HEK293 (cell line): Measurements from ENCODE around the gene SEZ6L.

ENCODE experiments used
- CTCF ChIA-PET: fragments of 350-600 bp; formaldehyde crosslinking; extraction: SDS; loops from one replicate; lab custom pipeline; 2021; ENCODE audit warnings: antibody characterized with exemption; lab: Yijun Ruan, JAX
- POLR2A ChIA-PET: fragments of 300-600 bp; formaldehyde crosslinking; extraction: SDS; loops from one replicate; lab custom pipeline; 2020; ENCODE audit warnings: antibody characterized with exemption, inconsistent platforms; lab: Yijun Ruan, JAX
- H3K27ac ChIP-seq: fragments of 200-500 bp; sonication (Bioruptor generic); 2 replicates; pipeline ENCODE4 v1.5.1; 2014; ENCODE audit warnings: low read depth, low read length, control low read depth, inconsistent platforms; ENCODE audit errors: extremely low read depth
- H3K36me3 ChIP-seq, 2 experiments: fragments of 200-500 bp in 1 of 2; sonication (Bioruptor generic) in 1 of 2; 1 replicate in 1 of 2; 2 replicates in 1 of 2; pipeline ENCODE4 v1.5.1; 2014 to 2017; ENCODE audit warnings: inconsistent platforms in 2 of 2, low read length in 2 of 2; ENCODE audit not compliant: control insufficient read depth in 2 of 2, insufficient read depth in 1 of 2
- H3K4me1 ChIP-seq: fragments of 200-500 bp; sonication (Bioruptor generic); 2 replicates; pipeline ENCODE4 v1.5.1; 2014; ENCODE audit warnings: mild to moderate bottlenecking, low read length, inconsistent platforms; ENCODE audit not compliant: control insufficient read depth, insufficient read depth
- H3K4me3 ChIP-seq: 2 replicates; pipeline ENCODE4 v1.5.1; 2011; ENCODE audit warnings: low read depth, mild to moderate bottlenecking, control low read depth, low read length, moderate library complexity
- H3K9me3 ChIP-seq: fragments of 200-500 bp; sonication (Bioruptor generic); 2 replicates; pipeline ENCODE4 v1.5.1; 2014; ENCODE audit warnings: low read depth, low read length, inconsistent platforms; ENCODE audit not compliant: control insufficient read depth, insufficient read depth
- ATF2 ChIP-seq: fragments of 450-650 bp; formaldehyde crosslinking; IDR thresholded peaks from 2 replicates; pipeline ENCODE4 v1.5.1; 2016; ENCODE audit warnings: missing biosample characterization, missing genetic modification characterization, low read depth
- INSM2 ChIP-seq: fragments of 450-650 bp; formaldehyde crosslinking; IDR thresholded peaks from 2 replicates; pipeline ENCODE4 v1.5.1; 2016; ENCODE audit warnings: missing biosample characterization, missing genetic modification characterization
- KLF1 ChIP-seq: fragments of 450-650 bp; formaldehyde crosslinking; IDR thresholded peaks from 2 replicates; pipeline ENCODE4 v1.5.1; 2016; ENCODE audit warnings: missing biosample characterization, missing genetic modification characterization
- OVOL3 ChIP-seq: fragments of 450-650 bp; formaldehyde crosslinking; IDR thresholded peaks from 2 replicates; pipeline ENCODE4 v1.5.1; 2016; ENCODE audit warnings: missing biosample characterization, missing genetic modification characterization
- TSHZ1 ChIP-seq: fragments of 450-650 bp; formaldehyde crosslinking; IDR thresholded peaks from 2 replicates; pipeline ENCODE4 v1.5.1; 2016; ENCODE audit warnings: missing biosample characterization, missing genetic modification characterization, borderline replicate concordance
- YY2 ChIP-seq: fragments of 450-650 bp; formaldehyde crosslinking; IDR thresholded peaks from 2 replicates; pipeline ENCODE4 v1.5.1; 2016; ENCODE audit warnings: missing biosample characterization, missing genetic modification characterization
- ZBTB21 ChIP-seq: fragments of 450-650 bp; formaldehyde crosslinking; IDR thresholded peaks from 2 replicates; pipeline ENCODE4 v1.5.1; 2017; ENCODE audit warnings: missing biosample characterization, missing genetic modification characterization
- ZBTB49 ChIP-seq: fragments of 450-650 bp; formaldehyde crosslinking; IDR thresholded peaks from 2 replicates; pipeline ENCODE4 v1.5.1; 2016; ENCODE audit warnings: missing biosample characterization, missing genetic modification characterization, low read depth
- ZBTB6 ChIP-seq: fragments of 450-650 bp; formaldehyde crosslinking; IDR thresholded peaks from 2 replicates; pipeline ENCODE4 v1.5.1; 2017; ENCODE audit warnings: missing biosample characterization, missing genetic modification characterization
- ZFP69B ChIP-seq: fragments of 450-650 bp; formaldehyde crosslinking; IDR thresholded peaks from 2 replicates; pipeline ENCODE4 v1.5.1; 2016; ENCODE audit warnings: missing biosample characterization, missing genetic modification characterization
- ZNF398 ChIP-seq: fragments of 450-650 bp; formaldehyde crosslinking; IDR thresholded peaks from 2 replicates; pipeline ENCODE4 v1.5.1; 2017; ENCODE audit warnings: missing biosample characterization, missing genetic modification characterization
- ZNF449 ChIP-seq: fragments of 450-650 bp; formaldehyde crosslinking; IDR thresholded peaks from 2 replicates; pipeline ENCODE4 v1.5.1; 2017; ENCODE audit warnings: missing biosample characterization, mild to moderate bottlenecking, missing genetic modification characterization, moderate library complexity
- ZNF707 ChIP-seq: fragments of 450-650 bp; formaldehyde crosslinking; IDR thresholded peaks from 2 replicates; pipeline ENCODE4 v1.5.1; 2016; ENCODE audit warnings: missing biosample characterization, missing genetic modification characterization
- ZNF777 ChIP-seq: fragments of 450-650 bp; formaldehyde crosslinking; IDR thresholded peaks from 2 replicates; pipeline ENCODE4 v1.5.1; 2017; ENCODE audit warnings: missing biosample characterization, missing genetic modification characterization, borderline replicate concordance
- ZNF791 ChIP-seq: fragments of 450-650 bp; formaldehyde crosslinking; IDR thresholded peaks from 2 replicates; pipeline ENCODE4 v1.5.1; 2016; ENCODE audit warnings: missing biosample characterization, missing genetic modification characterization

SEZ6L gene

GRCh38 chr22:26336773-26337172 lies 167.5 kb downstream of the SEZ6L start (continued):
- TF ChIP-seq ATF2 (tag by site-specific recombination) (peak; percentile 66; the same call in 1 of the 2 replicates), ZBTB21 (tag by site-specific recombination) (0 out of 2 replicates have a peak, but pooled peaks have one; percentile 31)

- Histone ChIP-seq H3K36me3 (no peaks in the 10 kb centered on the region), H3K9me3 (no peaks in the 10 kb centered on the region), H3K27ac (no peak overlapping the region), H3K4me1 (no peaks in the 10 kb centered on the region), H3K4me3 (no peak overlapping the region)
- POLR2A ChIA-PET, result no interaction called here
- TF ChIP-seq INSM2, result no peak
- no peak for TF ChIP-seq TSHZ1
- TF ChIP-seq ZNF707 (tag by site-specific recombination), result no peak
- no peak for TF ChIP-seq YY2 (tag by site-specific recombination)
- TF ChIP-seq ZFP69B (tag by site-specific recombination), result no peak
- TF ChIP-seq ZBTB49 (tag by site-specific recombination), result no peak
- TF ChIP-seq KLF1 (tag by site-specific recombination), result no peak
- no peak for TF ChIP-seq ZBTB6
- TF ChIP-seq OVOL3 (tag by site-specific recombination), result no peak
- CTCF ChIA-PET, result no interaction called here
These were observed 170.5 kb downstream of the SEZ6L start for GRCh38 chr22:26339755-26340154.

- CTCF ChIA-PET, result interaction anchor here (2.3 kb wide), 1 partner anchor 12 kb away, joined by 15 read pairs; no protein-coding TSS in a partner anchor
- POLR2A ChIA-PET, result no interaction called here
- TF ChIP-seq ZNF398 (tag by site-specific recombination), result no peak
- TF ChIP-seq ZNF449 (tag by site-specific recombination), result no peak
- no peak for TF ChIP-seq ZNF791 (tag by site-specific recombination)
- TF ChIP-seq ZNF777, result no peak
These were observed 173.6 kb downstream of the SEZ6L start for GRCh38 chr22:26342745-26343410.

More at GRCh38 chr22:26342745-26343410, 173.6 kb downstream of the SEZ6L start:
- H3K9me3 ChIP-seq, result no peaks in the 10 kb centered on the region
- no peaks in the 10 kb centered on the region for H3K36me3 ChIP-seq
- H3K4me1 ChIP-seq, result no peaks in the 10 kb centered on the region
- no peak overlapping the region for H3K27ac ChIP-seq
- no peak overlapping the region for H3K4me3 ChIP-seq
